Left lung (tissue), 10 donors: ENCODE data around the gene CYB5R3. TPM values are rescaled to one million over a fixed set of nuclear protein-coding genes. Genes with fewer than 3 reads are reported as not detected.
"Not testable (repeated sequence)": the region's sequence is repeated elsewhere in the genome, so short reads cannot be mapped to it uniquely, and the experiment has no call there.

Experiments used
- ATAC-seq: fragments of 200-7000 bp; cut with Tn5 transposase; one replicate; pipeline ENCODE4 v1.9.1; 2020; ENCODE audit warnings: moderate library complexity
- DNase-seq, 4 donors: peaks; one replicate each; pipeline ENCODE4 v3.0.0-alpha.2; 2013 to 2020
- H3K27ac ChIP-seq, 2 donors: fragments of 200-600 bp; sonication (generic) in 1 of 2; one replicate each; pipeline versions ENCODE4 v1.5.0 to v1.8.0; 2020 to 2021
- H3K27me3 ChIP-seq, 2 donors: fragments of 200-600 bp; sonication (generic) in 1 of 2; one replicate each; pipeline versions ENCODE4 v1.5.0 to v1.8.0; 2020 to 2021
- H3K36me3 ChIP-seq, 2 donors: fragments of 200-600 bp; sonication (generic) in 1 of 2; one replicate each; pipeline versions ENCODE4 v1.5.0 to v1.8.0; 2020 to 2021
- H3K4me1 ChIP-seq, 2 donors: fragments of 200-600 bp; one replicate each; pipeline ENCODE4 v1.8.0; 2021
- H3K4me3 ChIP-seq, 2 donors: fragments of 200-600 bp; sonication (generic) in 1 of 2; one replicate each; pipeline versions ENCODE4 v1.5.0 to v1.8.0; 2020 to 2021; ENCODE audit warnings: mild to moderate bottlenecking in 1 of 2
- H3K9me3 ChIP-seq, 2 donors: fragments of 200-600 bp; sonication (generic) in 1 of 2; one replicate each; pipeline versions ENCODE4 v1.5.0 to v1.8.0; 2020 to 2021
- CTCF ChIP-seq, 2 donors: fragments of 200-600 bp; sonication (generic) in 1 of 2; IDR thresholded peaks; one replicate each; pipeline versions ENCODE4 v1.5.0 to v1.8.0; 2021; ENCODE audit warnings: antibody characterized with exemption in 2 of 2
- intact Hi-C, 2 donors: fragments of 100-400 bp; cut with DNase I; formaldehyde crosslinking; loops; one replicate each; pipeline versions ENCODE4 v1.11.2 to v1.14.2; 2022
- polyA plus RNA-seq, 6 donors: library from polyadenylated mRNA; unstranded; fragments of 120-200 nt; gene quantifications; one replicate each; pipeline ENCODE4 v1.2.1, GENCODE V29; 2013; ENCODE audit not compliant: insufficient read length in 6 of 6
- total RNA-seq, 2 donors: library from RNA; stranded (reverse); fragmentation: NEBNext Ultra II Directional; extraction: Animal tissue kit (Norgen Biotek cat#: 25700); gene quantifications; one replicate each; pipeline ENCODE4 v1.2.1, GENCODE V29; 2021
- donor health status: DM: no; HTN: yes; CAD: no.
- donor health status: DM: no; HTN: no; CAD: no.

The CYB5R3 gene
- total and polyA plus RNA-seq, 8 donors: 116 to 265 (median 150) TPM

- no peaks in the 10 kb centered on the region for H3K9me3 ChIP-seq
These were observed 71.5 kb downstream of the CYB5R3 start for GRCh38 chr22:42577623-42578240.

GRCh38 chr22:42577141-42577540 lies 72.1 kb downstream of the CYB5R3 start:
- H3K27me3 ChIP-seq, H3K4me3 ChIP-seq, intact Hi-C loops, H3K27ac ChIP-seq, DNase-seq, ATAC-seq, H3K9me3 ChIP-seq: not testable (repeated sequence)
- peaks cover 1 to 10% of the 10 kb centered on the region in 2 donors for H3K4me1 ChIP-seq
- H3K36me3 ChIP-seq: peaks cover 0 to 67% of the 10 kb centered on the region in 2 donors

More at GRCh38 chr22:42577623-42578240, 71.5 kb downstream of the CYB5R3 start:
- no peak for TF ChIP-seq CTCF (IDR thresholded peaks at IDR 0.05)
- Histone ChIP-seq H3K27ac (no peak overlapping the region), H3K4me1 (peaks cover 3 to 15% of the 10 kb centered on the region in 2 donors), H3K27me3 (no peaks in the 10 kb centered on the region), H3K36me3 (peaks cover 0 to 64% of the 10 kb centered on the region in 2 donors), H3K4me3 (no peak overlapping the region)
- intact Hi-C loops: no loop called here
- no peak for DNase-seq
- ATAC-seq: no peak

- ATAC-seq, H3K4me1 ChIP-seq, DNase-seq, H3K9me3 ChIP-seq, H3K27ac ChIP-seq, H3K27me3 ChIP-seq, H3K4me3 ChIP-seq, intact Hi-C loops: not testable (repeated sequence)
- peaks cover 0 to 76% of the 10 kb centered on the region in 2 donors for H3K36me3 ChIP-seq
These were observed 73.1 kb downstream of the CYB5R3 start for GRCh38 chr22:42575996-42576574.

- DNase-seq, H3K27ac ChIP-seq, H3K9me3 ChIP-seq, H3K4me3 ChIP-seq, ATAC-seq, H3K4me1 ChIP-seq, intact Hi-C loops, H3K27me3 ChIP-seq: not testable (repeated sequence)
- peaks cover 0 to 78% of the 10 kb centered on the region in 2 donors for H3K36me3 ChIP-seq
These were observed 74.7 kb downstream of the CYB5R3 start for GRCh38 chr22:42574468-42574867.

GRCh38 chr22:42574046-42574445 lies 75.1 kb downstream of the CYB5R3 start:
- H3K4me1 ChIP-seq, H3K27ac ChIP-seq, DNase-seq, intact Hi-C loops, H3K9me3 ChIP-seq, H3K4me3 ChIP-seq, H3K27me3 ChIP-seq, ATAC-seq: not testable (repeated sequence)
- peaks cover 0 to 75% of the 10 kb centered on the region in 2 donors for H3K36me3 ChIP-seq

- ATAC-seq, intact Hi-C loops, H3K27ac ChIP-seq, DNase-seq, H3K27me3 ChIP-seq, H3K4me3 ChIP-seq, H3K4me1 ChIP-seq, H3K9me3 ChIP-seq: not testable (repeated sequence)
- peaks cover 0 to 50% of the 10 kb centered on the region in 2 donors for H3K36me3 ChIP-seq
These were observed 78.1 kb downstream of the CYB5R3 start for GRCh38 chr22:42571068-42571467.

GRCh38 chr22:42570580-42570979 lies 78.6 kb downstream of the CYB5R3 start:
- ATAC-seq, H3K27me3 ChIP-seq, H3K4me1 ChIP-seq, H3K27ac ChIP-seq, intact Hi-C loops, H3K4me3 ChIP-seq, H3K9me3 ChIP-seq, DNase-seq: not testable (repeated sequence)
- peaks cover 0 to 45% of the 10 kb centered on the region in 2 donors for H3K36me3 ChIP-seq

GRCh38 chr22:42567950-42568349 lies 81.2 kb downstream of the CYB5R3 start:
- DNase-seq, H3K4me1 ChIP-seq, H3K27me3 ChIP-seq, H3K4me3 ChIP-seq, intact Hi-C loops, H3K9me3 ChIP-seq, H3K27ac ChIP-seq, ATAC-seq: not testable (repeated sequence)
- H3K36me3 ChIP-seq: peaks cover 0 to 25% of the 10 kb centered on the region in 2 donors

Other genes starting within 250 kb of the CYB5R3 start
- 10 to 100 TPM in 1 of 2 donors, 1 to 10 TPM in 1; 6.9 to 28.0 TPM for gene NFAM1, start 217.0 kb downstream of the CYB5R3 start, total RNA-seq
- 1 to 10 TPM in 2 of 6 donors, under 1 TPM in 4; 0.74 to 1.1 (median 0.87) TPM for gene NFAM1, start 217.0 kb downstream of the CYB5R3 start, polyA plus RNA-seq
- 10 to 100 TPM; 37.0 to 57.1 TPM for gene RRP7A, start 129.6 kb downstream of the CYB5R3 start, total RNA-seq
- 10 to 100 TPM; 25.7 to 40.8 (median 28.6) TPM for gene RRP7A, start 129.6 kb downstream of the CYB5R3 start, polyA plus RNA-seq
- 1 to 10 TPM; 2.1 to 3.0 TPM for gene SERHL2, start 95.4 kb downstream of the CYB5R3 start, total RNA-seq
- gene SERHL2, start 95.4 kb downstream of the CYB5R3 start, polyA plus RNA-seq: 10 to 100 TPM in 3 of 6 donors, 1 to 10 TPM in 3; 7.4 to 10.2 (median 9.7) TPM
- gene POLDIP3, start 34.5 kb downstream of the CYB5R3 start, total RNA-seq: 10 to 100 TPM; 56.6 to 61.6 TPM
- gene POLDIP3, start 34.5 kb downstream of the CYB5R3 start, polyA plus RNA-seq: 100 to 1,000 TPM; 107 to 126 (median 111) TPM
- 1 to 10 TPM in 1 of 2 donors, under 1 TPM in 1; 0.60 to 1.2 TPM for gene ATP5MGL, start 8.8 kb downstream of the CYB5R3 start, total RNA-seq
- gene ATP5MGL, start 8.8 kb downstream of the CYB5R3 start, polyA plus RNA-seq: under 1 TPM in 3 of 6 donors, not detected in 3; 0.23 to 0.45 (median 0.40) TPM
- 10 to 100 TPM; 11.2 to 21.3 TPM for gene A4GALT, start 71.5 kb upstream of the CYB5R3 start, total RNA-seq
- gene A4GALT, start 71.5 kb upstream of the CYB5R3 start, polyA plus RNA-seq: 1 to 10 TPM; 1.9 to 2.8 (median 2.6) TPM
- gene ARFGAP3, start 207.9 kb upstream of the CYB5R3 start, total RNA-seq: 10 to 100 TPM; 45.3 to 52.8 TPM
- gene ARFGAP3, start 207.9 kb upstream of the CYB5R3 start, polyA plus RNA-seq: 10 to 100 TPM; 42.4 to 58.1 (median 49.6) TPM